Measurements from ENCODE around the gene RMND1.

The RMND1 gene

GRCh38 chr6:151430886-151431285, 21.0 kb downstream of the RMND1 start:
- no peak for TF ChIP-seq CTCF (conservative IDR thresholded peaks at IDR 0.05; ENCODE audit: control insufficient read depth, insufficient read depth, low read depth, low read length)
- no peak for DNase-seq (ENCODE audit: low read depth)
- no peak overlapping the region for H3K4me3 ChIP-seq (ENCODE audit: control insufficient read depth, low read depth, low read length)

- no peak overlapping the region for H3K4me3 ChIP-seq (ENCODE audit: control insufficient read depth, low read depth, low read length)
- no peak for DNase-seq (ENCODE audit: low read depth)
- TF ChIP-seq CTCF (conservative IDR thresholded peaks at IDR 0.05; ENCODE audit: control insufficient read depth, insufficient read depth, low read depth, low read length): no peak
Observed at GRCh38 chr6:151428093-151428735, 23.7 kb downstream of the RMND1 start.

GRCh38 chr6:151425561-151425960, 26.4 kb downstream of the RMND1 start:
- H3K4me3 ChIP-seq (ENCODE audit: control insufficient read depth, low read depth, low read length): no peak overlapping the region
- TF ChIP-seq CTCF (conservative IDR thresholded peaks at IDR 0.05; ENCODE audit: control insufficient read depth, insufficient read depth, low read depth, low read length): no peak
- peak; percentile 18 for DNase-seq (ENCODE audit: low read depth)

DNA sequence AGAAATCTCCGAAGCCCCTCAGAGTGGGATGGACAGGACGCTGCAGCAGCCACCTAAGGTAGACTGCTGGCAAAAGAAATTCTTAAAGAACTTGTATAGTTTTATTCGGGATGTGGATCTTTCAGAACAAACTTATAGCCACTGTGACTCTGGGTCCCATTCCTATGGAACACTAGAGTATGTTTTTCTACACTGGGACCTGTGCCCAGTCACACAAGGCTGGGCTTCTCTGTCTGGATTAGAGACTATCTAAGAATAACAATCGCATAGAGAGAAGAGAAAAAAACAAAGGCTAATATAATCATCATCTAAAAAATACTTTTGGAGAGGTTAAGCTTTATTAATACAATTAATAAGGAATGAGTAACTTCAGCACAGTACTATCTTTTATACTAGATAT, 28.9 kb downstream of the RMND1 start:
- no peak for DNase-seq (ENCODE audit: low read depth)
- no peak overlapping the region for H3K4me3 ChIP-seq (ENCODE audit: control insufficient read depth, low read depth, low read length)
- TF ChIP-seq CTCF (conservative IDR thresholded peaks at IDR 0.05; ENCODE audit: control insufficient read depth, insufficient read depth, low read depth, low read length): no peak

GRCh38 chr6:151417477-151417876, 34.4 kb downstream of the RMND1 start:
- DNase-seq (ENCODE audit: low read depth): no peak
- no peak overlapping the region for H3K4me3 ChIP-seq (ENCODE audit: control insufficient read depth, low read depth, low read length)
- no peak for TF ChIP-seq CTCF (conservative IDR thresholded peaks at IDR 0.05; ENCODE audit: control insufficient read depth, insufficient read depth, low read depth, low read length)

GRCh38 chr6:151414641-151415260, 37.2 kb downstream of the RMND1 start:
- H3K4me3 ChIP-seq (ENCODE audit: control insufficient read depth, low read depth, low read length): no peak overlapping the region
- no peak for DNase-seq (ENCODE audit: low read depth)
- TF ChIP-seq CTCF (conservative IDR thresholded peaks at IDR 0.05; ENCODE audit: control insufficient read depth, insufficient read depth, low read depth, low read length): no peak
